Activated naive CD8-positive, alpha-beta T cell treated with anti-CD3 and anti-CD28 coated beads, Interleukin-2, amount 50 U/mL, for 16 hours (primary cell): ENCODE data around the gene AK4.
"Not testable (repeated sequence)": the region's sequence is repeated elsewhere in the genome, so short reads cannot be mapped to it uniquely, and the experiment has no call there.

Experiments used
- DNase-seq: peaks from one replicate; pipeline ENCODE4 v3.0.0-alpha.2; 2020; ENCODE audit warnings: low read depth, low spot score

The AK4 gene

DNA sequence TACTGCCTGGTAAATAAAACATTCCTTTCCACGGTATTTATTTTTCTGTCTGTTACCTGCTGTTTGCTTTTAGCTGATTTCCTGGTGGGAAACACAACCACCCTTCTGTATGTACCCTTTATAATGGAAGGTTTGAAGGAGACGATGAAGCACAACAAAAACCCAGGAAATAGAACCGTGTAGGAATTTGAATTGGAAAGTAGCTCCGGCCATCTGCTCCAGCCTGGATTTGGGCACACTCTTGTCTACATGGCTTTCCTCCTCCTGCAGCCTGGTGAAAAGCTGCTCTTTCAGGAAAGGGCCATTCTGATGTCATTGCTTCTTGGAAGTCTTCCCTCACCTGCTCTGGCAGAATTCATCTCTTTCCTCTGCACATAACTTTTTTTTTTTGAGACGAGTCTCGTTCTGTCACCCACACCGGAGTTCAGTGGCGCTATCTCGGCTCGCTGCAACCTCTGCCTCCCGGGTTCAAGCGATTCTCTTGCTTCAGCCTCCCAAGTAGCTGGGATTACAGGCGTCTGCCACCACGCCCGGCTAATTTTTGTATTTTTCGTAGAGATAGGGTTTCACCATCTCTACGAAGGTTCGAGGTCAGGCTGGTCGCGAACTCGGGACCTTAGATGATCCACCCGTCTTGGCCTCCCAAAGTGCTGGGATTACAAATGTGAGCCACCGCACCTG lies 2.7 kb downstream of the AK4 start:
- no peak for DNase-seq

DNA sequence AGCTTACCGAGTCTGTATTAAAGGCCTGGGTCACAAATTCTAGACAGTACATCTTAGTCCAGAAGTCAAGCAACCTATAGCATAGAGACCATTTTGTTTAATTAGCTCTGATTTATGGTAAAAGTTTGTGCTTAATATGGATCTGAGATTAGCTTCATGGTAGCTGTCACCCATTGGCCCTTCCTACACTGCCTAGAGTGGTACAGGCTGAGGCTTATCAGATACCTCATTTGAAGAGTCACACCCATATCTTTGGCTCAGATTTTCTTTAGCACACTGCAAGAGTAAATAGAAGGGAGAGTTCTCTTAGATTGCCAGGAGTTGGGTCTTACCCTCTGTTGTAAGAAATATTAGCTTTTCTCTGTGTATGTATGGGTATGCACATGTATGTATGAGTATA lies 3.6 kb downstream of the AK4 start:
- no peak for DNase-seq

DNA sequence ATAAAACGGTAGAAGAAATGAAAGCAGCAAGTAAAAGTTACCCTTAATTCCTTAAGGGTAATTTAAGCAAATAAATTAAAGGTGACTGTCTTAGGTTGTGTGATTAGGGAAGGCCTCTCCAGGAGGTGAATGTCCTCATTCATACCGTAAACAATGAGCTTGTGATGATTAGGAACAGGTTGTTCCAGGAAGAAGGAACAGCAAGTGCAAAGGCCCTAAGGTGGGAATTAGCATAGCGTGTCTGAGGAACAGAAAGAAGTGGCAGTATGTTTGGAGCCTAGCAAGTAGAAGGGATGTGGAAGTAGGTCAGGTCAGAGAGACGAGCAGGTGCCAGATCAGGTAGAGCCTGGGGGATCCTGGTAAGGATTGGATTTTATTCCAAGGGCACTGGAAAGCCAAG lies 5.6 kb downstream of the AK4 start:
- DNase-seq: no peak

GRCh38 chr1:65156910-65157545 lies 9.0 kb downstream of the AK4 start:
- no peak for DNase-seq

DNA sequence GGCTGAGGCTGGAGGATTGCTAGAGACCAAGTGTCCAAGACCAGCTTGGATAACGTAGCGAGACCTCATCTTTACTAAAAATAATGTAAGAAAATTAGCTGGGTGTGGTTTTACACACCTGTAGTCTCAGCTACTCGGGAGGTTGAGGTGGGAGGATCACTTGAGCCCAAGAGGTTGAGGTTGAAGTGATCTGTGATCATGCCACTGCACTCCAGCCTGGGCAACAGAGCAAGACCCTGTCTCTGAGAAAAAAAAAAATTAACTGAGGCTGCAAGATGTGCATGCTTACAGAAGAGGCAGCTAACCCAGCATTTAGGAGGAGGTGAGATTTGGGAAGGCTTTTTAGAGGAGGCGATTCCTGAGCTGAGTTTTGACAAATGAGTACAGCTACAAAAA lies 9.5 kb downstream of the AK4 start:
- DNase-seq: no peak

- DNase-seq: not testable (repeated sequence)
Observed at GRCh38 chr1:65159291-65159688, 11.3 kb downstream of the AK4 start.

DNA sequence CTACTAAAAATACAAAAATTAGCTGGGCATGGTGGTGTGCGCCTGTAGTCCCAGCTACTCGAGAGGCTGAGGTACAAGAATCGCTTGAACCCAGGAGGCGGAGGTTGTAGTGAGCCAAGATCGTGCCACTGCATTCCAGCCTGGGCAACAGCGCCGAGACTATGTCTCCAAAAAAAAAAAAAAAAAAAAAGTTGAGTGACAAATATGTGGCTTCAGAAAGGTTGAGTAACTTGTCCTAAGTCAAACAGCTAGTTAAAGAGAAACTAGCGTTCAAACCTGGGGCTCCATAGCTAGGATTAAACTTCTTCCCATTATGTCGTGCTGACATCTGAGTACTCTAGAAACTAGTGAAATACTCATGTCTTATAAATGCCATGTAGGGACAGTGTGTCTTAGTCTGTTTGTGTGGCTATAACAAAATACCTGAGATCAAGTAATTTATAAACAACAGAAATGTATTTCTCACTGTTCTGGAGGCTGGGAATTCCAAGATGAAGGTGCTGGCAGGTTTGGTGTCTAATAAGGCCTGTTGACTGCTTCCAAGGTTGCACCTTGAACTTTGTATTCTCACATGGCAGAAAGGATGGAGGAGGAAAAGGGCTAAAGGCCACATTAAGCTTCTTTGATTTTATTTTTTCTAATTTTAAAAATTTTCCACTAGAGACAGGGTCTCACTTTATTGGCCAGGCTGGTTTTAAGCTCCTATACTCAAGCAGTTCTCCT lies 12.0 kb downstream of the AK4 start:
- no peak for DNase-seq

GRCh38 chr1:65163201-65163805 lies 15.3 kb downstream of the AK4 start:
- no peak for DNase-seq

- not testable (repeated sequence) for DNase-seq
Observed at GRCh38 chr1:65164101-65164500, 16.1 kb downstream of the AK4 start.

DNA sequence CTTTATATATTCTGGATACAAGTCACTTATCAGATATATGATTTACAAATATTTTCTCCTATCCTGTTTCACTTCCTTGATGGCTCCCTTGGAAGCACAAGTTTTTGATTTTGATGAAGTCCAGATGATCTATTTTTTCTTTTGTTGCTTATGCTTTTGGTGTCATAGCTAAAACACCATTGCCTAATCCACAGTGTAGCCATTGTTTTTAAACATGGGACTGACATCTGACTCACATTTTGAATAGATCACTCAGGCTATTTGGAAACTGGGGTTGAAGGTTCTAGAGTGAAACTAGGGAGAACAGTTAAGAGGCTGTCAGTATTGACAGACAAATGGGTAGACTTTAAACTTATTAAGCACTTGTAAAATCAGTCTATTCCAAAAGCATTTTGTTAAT lies 16.6 kb downstream of the AK4 start:
- no peak for DNase-seq

GRCh38 chr1:65165269-65165993 lies 17.4 kb downstream of the AK4 start:
- DNase-seq: no peak

GRCh38 chr1:65166572-65167305 lies 18.7 kb downstream of the AK4 start:
- DNase-seq: no peak

GRCh38 chr1:65167586-65168242 lies 19.7 kb downstream of the AK4 start:
- no peak for DNase-seq

DNA sequence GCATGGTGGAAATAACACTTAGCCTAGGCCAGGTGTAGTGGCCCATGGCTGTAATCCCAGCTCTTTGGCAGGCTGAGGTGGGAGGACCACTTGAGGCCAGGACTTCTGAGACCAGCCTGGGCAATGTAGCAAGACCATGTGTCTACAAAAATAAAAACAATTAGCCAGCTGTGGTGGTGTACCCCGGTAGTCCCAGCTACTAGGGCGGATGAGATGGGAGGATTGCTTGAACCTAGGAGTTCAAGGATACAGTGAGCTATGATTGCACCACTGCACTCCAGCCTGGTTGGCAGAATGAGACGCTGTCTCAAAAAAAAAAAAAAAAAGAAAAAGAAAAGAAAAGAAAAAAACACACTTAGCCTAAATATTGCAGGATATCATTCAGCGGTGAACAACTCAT lies 20.9 kb downstream of the AK4 start:
- no peak for DNase-seq

- no peak for DNase-seq
Observed at GRCh38 chr1:65170511-65171142, 22.6 kb downstream of the AK4 start.

DNA sequence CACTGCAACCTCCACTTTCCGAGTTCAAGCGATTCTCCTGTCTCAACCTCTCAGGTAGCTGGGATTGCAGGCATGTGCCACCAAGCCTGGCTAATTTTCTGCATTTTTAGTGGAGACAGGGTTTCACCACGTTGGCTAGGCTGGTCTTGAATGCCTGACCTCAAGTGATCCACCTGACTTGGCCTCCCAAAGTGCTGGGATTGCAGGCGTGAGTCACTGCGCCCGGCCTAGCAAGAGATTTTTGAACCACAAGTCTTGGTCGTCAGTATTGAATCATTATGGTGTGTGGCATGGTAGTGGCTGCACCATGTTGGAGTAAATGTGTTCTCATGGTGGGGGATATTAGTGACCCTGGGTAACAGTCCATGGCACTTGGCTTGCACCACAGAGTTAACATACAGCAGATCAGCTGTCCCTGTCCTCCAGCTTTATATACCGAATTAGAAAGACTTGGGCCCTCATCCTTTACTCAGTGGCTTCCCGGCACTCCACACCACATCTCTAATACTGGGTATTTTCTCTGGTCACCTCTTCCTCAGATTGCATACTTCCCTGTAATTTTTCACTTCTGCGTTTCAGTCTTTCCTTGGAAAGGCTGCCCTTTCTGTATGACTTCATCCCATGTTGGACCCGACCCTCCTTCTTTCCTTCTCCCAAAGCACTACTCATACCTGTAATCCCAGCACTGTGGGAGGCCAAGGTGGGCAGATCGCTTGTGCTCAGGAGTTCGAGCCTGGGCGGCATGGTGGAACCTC lies 25.1 kb downstream of the AK4 start:
- DNase-seq: no peak

DNA sequence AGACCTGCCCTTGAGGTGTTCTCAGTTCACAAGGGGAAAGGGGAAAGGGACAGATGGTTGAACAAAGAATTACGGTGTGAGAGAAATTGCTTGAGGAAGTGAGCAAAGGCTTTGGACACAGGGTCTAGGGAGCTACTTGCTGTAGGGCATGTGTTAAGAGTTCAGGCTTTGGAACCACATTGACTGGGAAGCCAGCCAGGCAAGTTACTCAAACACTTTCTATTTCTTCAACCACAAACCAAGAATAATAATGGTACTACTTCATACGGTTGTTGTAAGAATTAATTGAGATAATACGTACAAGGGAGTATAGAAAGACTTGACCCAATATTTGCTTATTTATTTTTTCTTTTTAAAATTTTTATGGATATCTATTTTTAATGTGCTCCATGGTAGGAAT lies 26.6 kb downstream of the AK4 start:
- no peak for DNase-seq

- DNase-seq: no peak
Observed at GRCh38 chr1:65175171-65176055, 27.4 kb downstream of the AK4 start.
